ENCODE results near the gene SRPX2. TPM values are rescaled to one million over a fixed set of nuclear protein-coding genes. Genes with fewer than 3 reads are reported as not detected.

The SRPX2 gene
- total RNA-seq, 1 donor from 2014 or later = 39.3 TPM

Other genes with a start within 250 kb of the SRPX2 start
- gene PCDH19, start 233.9 kb upstream of the SRPX2 start, total RNA-seq = 11.6 and 14.9 TPM in 2 replicates
- not detected in 2 replicates for gene TNMD, start 59.3 kb upstream of the SRPX2 start, total RNA-seq
- 49.7 and 51.2 TPM in 2 replicates for gene TSPAN6, start 7.4 kb upstream of the SRPX2 start, total RNA-seq
- 3.3 and 4.1 TPM in 2 replicates for gene SYTL4, start 87.9 kb downstream of the SRPX2 start, total RNA-seq
- 14.6 and 17.8 TPM in 2 replicates for gene CSTF2, start 176.2 kb downstream of the SRPX2 start, total RNA-seq
- gene NOX1, start 230.2 kb downstream of the SRPX2 start, total RNA-seq = not detected in 2 replicates